Prostate gland (tissue), 2 donors: ENCODE results near the gene DROSHA.

Experiments
- POLR2A ChIP-seq: fragments of 450-650 bp; IDR thresholded peaks from one replicate; pipeline ENCODE4 v1.6.1; 2016; ENCODE audit warnings: antibody characterized with exemption, mild to moderate bottlenecking
- POLR2AphosphoS5 ChIP-seq: sonication (generic); formaldehyde crosslinking; IDR thresholded peaks from one replicate; pipeline ENCODE4 v1.6.1; 2017; ENCODE audit warnings: antibody characterized with exemption
- TF ChIP-seq, protein P1 (sequence below), 4 experiments: fragments of 200-600 bp in 2 of 4; fragments of 450-650 bp in 2 of 4; sonication (generic) in 2 of 4; IDR thresholded peaks; 1 replicate in 3 of 4; 2 replicates in 1 of 4; pipeline ENCODE4 v1.5.1; 2016 to 2019; ENCODE audit warnings: antibody characterized with exemption in 4 of 4, mild to moderate bottlenecking in 2 of 4, moderate library complexity in 2 of 4

- TF ChIP-seq, protein P1, sequence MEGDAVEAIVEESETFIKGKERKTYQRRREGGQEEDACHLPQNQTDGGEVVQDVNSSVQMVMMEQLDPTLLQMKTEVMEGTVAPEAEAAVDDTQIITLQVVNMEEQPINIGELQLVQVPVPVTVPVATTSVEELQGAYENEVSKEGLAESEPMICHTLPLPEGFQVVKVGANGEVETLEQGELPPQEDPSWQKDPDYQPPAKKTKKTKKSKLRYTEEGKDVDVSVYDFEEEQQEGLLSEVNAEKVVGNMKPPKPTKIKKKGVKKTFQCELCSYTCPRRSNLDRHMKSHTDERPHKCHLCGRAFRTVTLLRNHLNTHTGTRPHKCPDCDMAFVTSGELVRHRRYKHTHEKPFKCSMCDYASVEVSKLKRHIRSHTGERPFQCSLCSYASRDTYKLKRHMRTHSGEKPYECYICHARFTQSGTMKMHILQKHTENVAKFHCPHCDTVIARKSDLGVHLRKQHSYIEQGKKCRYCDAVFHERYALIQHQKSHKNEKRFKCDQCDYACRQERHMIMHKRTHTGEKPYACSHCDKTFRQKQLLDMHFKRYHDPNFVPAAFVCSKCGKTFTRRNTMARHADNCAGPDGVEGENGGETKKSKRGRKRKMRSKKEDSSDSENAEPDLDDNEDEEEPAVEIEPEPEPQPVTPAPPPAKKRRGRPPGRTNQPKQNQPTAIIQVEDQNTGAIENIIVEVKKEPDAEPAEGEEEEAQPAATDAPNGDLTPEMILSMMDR (IDR thresholded peaks at IDR 0.05): no peak
- TF ChIP-seq POLR2A: no peak
- TF ChIP-seq POLR2AphosphoS5: no peak
These were observed 130.2 kb downstream of the DROSHA start for GRCh38 chr5:31401691-31402090.
